Fibroblast of pulmonary artery (primary cell): Measurements from ENCODE around the gene MORC4.

Experiments
- DNase-seq: peaks from one replicate; pipeline ENCODE4 v3.0.0-alpha.2; 2010; ENCODE audit warnings: low read depth
- H3K4me3 ChIP-seq: replicated peaks from 2 replicates; pipeline ENCODE4 v1.5.1; 2011; ENCODE audit warnings: low read depth, mild to moderate bottlenecking, control low read depth, low read length, moderate library complexity
- CTCF ChIP-seq: IDR thresholded peaks from 2 replicates; pipeline ENCODE4 v1.5.1; 2011; ENCODE audit warnings: mild to moderate bottlenecking, control low read depth, low read length, inconsistent platforms; ENCODE audit errors: missing control alignments

Gene MORC4

GRCh38 chrX:106898462-106898861, 101.5 kb downstream of the MORC4 start:
- peak; percentile 73 for DNase-seq
- TF ChIP-seq CTCF = peak; percentile 40
- H3K4me3 ChIP-seq = no peak overlapping the region

DNA sequence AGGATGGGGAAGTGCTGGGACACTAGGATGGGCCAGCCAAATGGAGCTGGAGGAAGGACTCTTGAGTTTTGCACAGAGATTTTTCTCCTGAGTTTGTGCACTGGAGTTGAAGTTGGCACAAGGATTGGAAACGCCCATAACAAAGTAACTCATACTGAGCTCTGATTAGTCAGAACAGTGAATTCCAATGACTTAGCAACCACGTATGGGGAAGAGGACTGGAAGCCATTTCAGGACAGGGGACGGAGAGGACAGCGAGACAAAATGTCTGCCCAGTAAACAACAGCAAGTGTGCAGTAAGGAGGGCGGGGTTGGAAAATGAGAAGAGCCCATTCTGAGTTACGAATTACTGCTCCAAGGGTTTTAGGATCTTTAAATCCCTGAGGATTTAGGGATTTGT, 102.8 kb downstream of the MORC4 start:
- no peak for TF ChIP-seq CTCF
- DNase-seq = peak; percentile 47
- no peak overlapping the region for H3K4me3 ChIP-seq

- DNase-seq = peak; percentile 74
- TF ChIP-seq CTCF = no peak
- H3K4me3 ChIP-seq = no peak overlapping the region
Observed at GRCh38 chrX:106894978-106895452, 105.0 kb downstream of the MORC4 start.

GRCh38 chrX:106894392-106894909, 105.6 kb downstream of the MORC4 start:
- H3K4me3 ChIP-seq = no peak overlapping the region
- peak; percentile 80 for DNase-seq
- peak; percentile 77 for TF ChIP-seq CTCF

- no peak for DNase-seq
- H3K4me3 ChIP-seq = no peak overlapping the region
- no peak for TF ChIP-seq CTCF
Observed at GRCh38 chrX:106891762-106892460, 108.1 kb downstream of the MORC4 start.
